Keratinocyte (primary cell): ENCODE data around the gene DESI2.

Experiments used
- CTCF ChIP-seq, 3 experiments: IDR thresholded peaks in 1 of 3; conservative IDR thresholded peaks in 1 of 3; optimal IDR thresholded peaks in 1 of 3; 2 replicates in 2 of 3; 3 replicates in 1 of 3; pipeline versions ENCODE3 to v1.5.1; 2011; ENCODE audit warnings: low read length in 3 of 3, mild to moderate bottlenecking in 3 of 3, moderate library complexity in 2 of 3, control low read depth in 1 of 3, inconsistent platforms in 1 of 3; ENCODE audit not compliant: insufficient read depth in 2 of 3; ENCODE audit errors: extremely low read depth in 1 of 3
- EZH2 ChIP-seq: IDR thresholded peaks from one replicate; pipeline ENCODE4 v1.6.1; 2012; ENCODE audit warnings: inconsistent platforms, mild to moderate bottlenecking, low read length, moderate library complexity

DNA sequence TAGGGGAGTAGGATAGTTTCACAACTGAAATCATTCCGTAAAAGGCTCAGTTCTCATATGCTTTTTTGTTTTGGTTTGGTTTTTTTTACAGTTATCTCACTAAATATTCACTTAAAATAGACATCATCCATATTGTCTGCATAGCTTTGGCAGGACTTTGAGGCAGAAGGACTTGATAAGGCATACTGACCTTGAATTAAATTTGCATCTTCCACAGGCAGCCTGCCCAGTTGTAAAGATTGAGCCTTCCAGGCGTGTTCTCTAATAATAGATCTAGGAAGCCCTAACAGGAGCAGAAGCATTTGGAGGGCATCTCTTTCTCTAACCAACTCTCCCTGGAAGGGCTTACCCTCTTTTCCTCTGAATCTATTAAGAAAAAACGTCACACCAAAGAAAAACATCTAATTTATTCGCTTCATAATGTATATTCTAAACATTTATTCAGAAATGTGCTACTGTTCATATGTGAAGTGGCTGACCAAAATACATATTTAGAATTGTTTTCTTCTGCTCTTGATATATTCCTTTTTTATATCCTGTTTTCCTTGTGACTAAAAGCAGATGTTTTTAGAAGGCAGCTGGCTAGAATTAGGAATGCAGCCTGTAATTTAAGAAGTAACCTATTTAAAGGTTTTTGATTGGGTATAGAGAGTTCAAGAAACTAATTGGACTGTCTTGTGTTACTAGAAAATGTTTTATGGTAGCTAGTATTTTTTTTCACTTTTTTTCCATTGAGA lies 20.2 kb downstream of the DESI2 start:
- TF ChIP-seq CTCF (optimal IDR thresholded peaks at IDR 0.05 in 1 of 3, IDR thresholded peaks at IDR 0.05 in 1 of 3, conservative IDR thresholded peaks at IDR 0.05 in 1 of 3; ENCODE audit: extremely low read depth in 1 of 3, insufficient read depth in 2 of 3, low read length in 3 of 3) = no peak
- no peak for TF ChIP-seq EZH2
